OCI-LY1 (cell line): ENCODE measurements around the gene FIS1.

ENCODE experiments used
- H2AFZ ChIP-seq: fragments of 200-600 bp; sonication (generic), shearing (Covaris generic); 2 replicates; pipeline ENCODE4 v1.6.0; 2014; ENCODE audit warnings: antibody characterized with exemption, mild to moderate bottlenecking, low read length
- H3F3A ChIP-seq: fragments of 200-600 bp; sonication (generic), shearing (Covaris generic); 2 replicates; pipeline ENCODE4 v1.6.0; 2014; ENCODE audit warnings: mild to moderate bottlenecking, antibody characterized with exemption, low read length, moderate library complexity; ENCODE audit not compliant: insufficient read depth
- H3K27ac ChIP-seq: fragments of 200-600 bp; sonication (generic); 2 replicates; pipeline ENCODE4 v1.5.1; 2014; ENCODE audit warnings: low read length, mixed run types, mild to moderate bottlenecking, low read depth; ENCODE audit not compliant: poor library complexity, severe bottlenecking
- H3K27me3 ChIP-seq: fragments of 200-600 bp; sonication (generic); 2 replicates; pipeline ENCODE4 v1.6.0; 2014; ENCODE audit warnings: antibody characterized with exemption, mild to moderate bottlenecking, low read length, moderate library complexity; ENCODE audit not compliant: insufficient read depth
- H3K36me3 ChIP-seq: fragments of 200-600 bp; sonication (generic); 2 replicates; pipeline ENCODE4 v1.6.1; 2014; ENCODE audit warnings: mild to moderate bottlenecking, antibody characterized with exemption, low read length, moderate library complexity, mixed read lengths; ENCODE audit not compliant: insufficient read depth
- H3K4me1 ChIP-seq: fragments of 200-600 bp; sonication (generic); 2 replicates; pipeline ENCODE4 v1.5.1; 2014; ENCODE audit warnings: mild to moderate bottlenecking, low read length, moderate library complexity; ENCODE audit not compliant: insufficient read depth, severe bottlenecking
- H3K4me2 ChIP-seq: fragments of 200-600 bp; sonication (generic), shearing (Covaris generic); 2 replicates; pipeline ENCODE4 v1.6.1; 2014; ENCODE audit warnings: low read length
- H3K4me3 ChIP-seq: fragments of 200-600 bp; sonication (generic); 2 replicates; pipeline ENCODE4 v1.5.1; 2014; ENCODE audit warnings: low read length, low read depth, mild to moderate bottlenecking, mixed read lengths; ENCODE audit not compliant: poor library complexity, severe bottlenecking
- H3K79me2 ChIP-seq: fragments of 200-600 bp; shearing (Covaris generic); 2 replicates; pipeline ENCODE4 v1.6.1; 2016; ENCODE audit warnings: mixed run types, low read length, mixed read lengths; ENCODE audit not compliant: insufficient read depth
- H3K9ac ChIP-seq: fragments of 200-600 bp; sonication (generic), shearing (Covaris generic); 2 replicates; pipeline ENCODE4 v1.6.1; 2014; ENCODE audit warnings: mild to moderate bottlenecking, low read length, mixed read lengths
- H3K9me2 ChIP-seq: fragments of 200-600 bp; sonication (generic), shearing (Covaris generic); 2 replicates; pipeline ENCODE4 v1.6.1; 2014; ENCODE audit warnings: low read depth, mild to moderate bottlenecking, low read length, mixed read lengths
- H3K9me3 ChIP-seq: fragments of 200-600 bp; shearing (Covaris generic); 2 replicates; pipeline ENCODE4 v1.6.1; 2014; ENCODE audit warnings: low read length, mixed read lengths
- H4K20me1 ChIP-seq: fragments of 200-600 bp; sonication (generic), shearing (Covaris generic); 2 replicates; pipeline ENCODE4 v1.6.0; 2016; ENCODE audit warnings: mild to moderate bottlenecking, low read length; ENCODE audit not compliant: insufficient read depth
- EZH2 ChIP-seq: fragments of 200-600 bp; sonication (generic), shearing (Covaris generic); IDR thresholded peaks from 2 replicates; pipeline ENCODE4 v1.8.0; 2017; ENCODE audit warnings: borderline replicate concordance, mixed run types, mild to moderate bottlenecking, antibody characterized with exemption, low read length, moderate library complexity, mixed read lengths
- TF ChIP-seq, protein P1 (sequence below): fragments of 200-600 bp; sonication (generic), shearing (Covaris generic); IDR thresholded peaks from 2 replicates; pipeline ENCODE4 v1.5.1; 2017; ENCODE audit warnings: mild to moderate bottlenecking, antibody characterized with exemption, low read length, moderate library complexity, mixed read lengths

The FIS1 gene

GRCh38 chr7:101210143-101210542, 34.7 kb downstream of the FIS1 start:
- H3K4me2 ChIP-seq: no peak overlapping the region
- H3F3A ChIP-seq: no peaks in the 10 kb centered on the region
- no peaks in the 10 kb centered on the region for H3K9me2 ChIP-seq
- no peaks in the 10 kb centered on the region for H3K79me2 ChIP-seq
- H4K20me1 ChIP-seq: no peaks in the 10 kb centered on the region
- no peaks in the 10 kb centered on the region for H3K36me3 ChIP-seq
- no peaks in the 10 kb centered on the region; the same call in 1 of the 2 replicates for H3K27me3 ChIP-seq
- H3K9ac ChIP-seq: no peak overlapping the region
- H3K27ac ChIP-seq: no peak overlapping the region
- no peak overlapping the region for H2AFZ ChIP-seq
- TF ChIP-seq, protein P1, sequence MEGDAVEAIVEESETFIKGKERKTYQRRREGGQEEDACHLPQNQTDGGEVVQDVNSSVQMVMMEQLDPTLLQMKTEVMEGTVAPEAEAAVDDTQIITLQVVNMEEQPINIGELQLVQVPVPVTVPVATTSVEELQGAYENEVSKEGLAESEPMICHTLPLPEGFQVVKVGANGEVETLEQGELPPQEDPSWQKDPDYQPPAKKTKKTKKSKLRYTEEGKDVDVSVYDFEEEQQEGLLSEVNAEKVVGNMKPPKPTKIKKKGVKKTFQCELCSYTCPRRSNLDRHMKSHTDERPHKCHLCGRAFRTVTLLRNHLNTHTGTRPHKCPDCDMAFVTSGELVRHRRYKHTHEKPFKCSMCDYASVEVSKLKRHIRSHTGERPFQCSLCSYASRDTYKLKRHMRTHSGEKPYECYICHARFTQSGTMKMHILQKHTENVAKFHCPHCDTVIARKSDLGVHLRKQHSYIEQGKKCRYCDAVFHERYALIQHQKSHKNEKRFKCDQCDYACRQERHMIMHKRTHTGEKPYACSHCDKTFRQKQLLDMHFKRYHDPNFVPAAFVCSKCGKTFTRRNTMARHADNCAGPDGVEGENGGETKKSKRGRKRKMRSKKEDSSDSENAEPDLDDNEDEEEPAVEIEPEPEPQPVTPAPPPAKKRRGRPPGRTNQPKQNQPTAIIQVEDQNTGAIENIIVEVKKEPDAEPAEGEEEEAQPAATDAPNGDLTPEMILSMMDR: no peak
- TF ChIP-seq EZH2: no peak
- no peak overlapping the region for H3K4me3 ChIP-seq
- H3K9me3 ChIP-seq: no peaks in the 10 kb centered on the region
- peaks cover 5% of the 10 kb centered on the region for H3K4me1 ChIP-seq

DNA sequence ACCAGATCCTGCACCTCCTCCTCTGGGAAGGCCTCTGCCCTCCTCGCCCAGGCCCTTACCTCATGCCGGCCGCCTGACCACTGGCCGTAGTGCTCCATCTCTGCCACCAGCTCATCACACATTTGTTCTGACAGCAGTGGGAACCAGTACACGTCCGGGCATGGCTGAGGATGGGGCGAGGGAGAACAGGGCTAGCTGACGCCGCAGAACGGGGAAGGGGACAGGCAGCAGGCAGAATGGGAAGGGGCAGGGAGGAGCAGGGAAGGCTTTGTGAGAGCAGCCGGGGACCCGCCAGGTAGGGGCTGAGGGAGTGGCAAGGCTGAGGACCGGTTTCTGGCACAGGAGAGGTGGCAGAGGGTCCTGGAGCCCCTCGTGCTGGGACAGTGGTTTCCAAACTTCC, 36.1 kb downstream of the FIS1 start:
- Histone ChIP-seq H3K27ac (no peak overlapping the region), H3K4me1 (peaks cover 4% of the 10 kb centered on the region), H3K9ac (no peak overlapping the region), H3K79me2 (no peaks in the 10 kb centered on the region), H3F3A (no peaks in the 10 kb centered on the region), H3K4me3 (no peak overlapping the region), H2AFZ (no peak overlapping the region), H3K9me2 (no peaks in the 10 kb centered on the region), H3K27me3 (no peaks in the 10 kb centered on the region; the same call in 1 of the 2 replicates), H4K20me1 (no peaks in the 10 kb centered on the region), H3K9me3 (no peaks in the 10 kb centered on the region), H3K36me3 (no peaks in the 10 kb centered on the region), H3K4me2 (no peak overlapping the region)
- no peak for TF ChIP-seq EZH2
- TF ChIP-seq, protein P1: no peak

GRCh38 chr7:101207459-101207858, 37.4 kb downstream of the FIS1 start:
- Histone ChIP-seq H3K9me3 (no peaks in the 10 kb centered on the region), H4K20me1 (no peaks in the 10 kb centered on the region), H3K4me1 (peaks cover 10% of the 10 kb centered on the region), H3F3A (no peaks in the 10 kb centered on the region), H3K9ac (no peak overlapping the region), H3K4me3 (no peak overlapping the region), H3K4me2 (no peak overlapping the region), H3K79me2 (no peaks in the 10 kb centered on the region), H2AFZ (no peak overlapping the region), H3K27ac (no peak overlapping the region), H3K27me3 (no peaks in the 10 kb centered on the region; the same call in 1 of the 2 replicates), H3K9me2 (no peaks in the 10 kb centered on the region), H3K36me3 (no peaks in the 10 kb centered on the region)
- TF ChIP-seq, protein P1: no peak
- TF ChIP-seq EZH2: no peak
